SK-N-SH treated with all-trans-retinoic acid at 6 μM for 48 hours (cell line): Measurements from ENCODE around the gene AGAP1.

Experiments used
- ISL1 ChIP-seq: fragments of 250-450 bp; sonication (Bioruptor Pico); IDR thresholded peaks from 2 replicates; pipeline ENCODE4 v2.1.2; 2022; ENCODE audit warnings: mild to moderate bottlenecking, moderate library complexity
- PATZ1 ChIP-seq: fragments of 250-450 bp; sonication (Bioruptor Pico); IDR thresholded peaks from 2 replicates; pipeline ENCODE4 v1.8.0; 2020; ENCODE audit warnings: mild to moderate bottlenecking, moderate library complexity, borderline replicate concordance
- RARB ChIP-seq: fragments of 250-450 bp; sonication (Bioruptor Pico); IDR thresholded peaks from 2 replicates; pipeline ENCODE4 v1.8.0; 2021; ENCODE audit warnings: mild to moderate bottlenecking, moderate library complexity
- SNAI2 ChIP-seq: fragments of 250-450 bp; sonication (Bioruptor Pico); IDR thresholded peaks from 2 replicates; pipeline ENCODE4 v1.5.0; 2020; ENCODE audit warnings: mild to moderate bottlenecking, moderate library complexity
- TCF4 ChIP-seq: fragments of 250-450 bp; sonication (Bioruptor Pico); IDR thresholded peaks from 2 replicates; pipeline ENCODE4 v1.8.0; 2021; ENCODE audit warnings: mild to moderate bottlenecking, moderate library complexity, borderline replicate concordance
- ZFP30 ChIP-seq: fragments of 450-650 bp; formaldehyde crosslinking; IDR thresholded peaks from 2 replicates; pipeline ENCODE4 v1.5.0; 2022; ENCODE audit warnings: mild to moderate bottlenecking, moderate library complexity
- ZNF8 ChIP-seq: fragments of 450-650 bp; formaldehyde crosslinking; IDR thresholded peaks from 2 replicates; pipeline ENCODE4 v1.5.0; 2020; ENCODE audit warnings: mild to moderate bottlenecking, moderate library complexity

- TF ChIP-seq PATZ1 (CRISPR knock-in tag) = no peak
- TF ChIP-seq SNAI2 = no peak
- no peak for TF ChIP-seq RARB (CRISPR knock-in tag)
- no peak for TF ChIP-seq ZNF8 (CRISPR knock-in tag)
- TF ChIP-seq TCF4 (CRISPR knock-in tag) = no peak
- TF ChIP-seq ISL1 (CRISPR knock-in tag) = no peak
- TF ChIP-seq ZFP30 (CRISPR knock-in tag) = no peak
Measured at GRCh38 chr2:235551965-235552364, 58.1 kb downstream of the AGAP1 start.
